NCI-H128 (cell line): Measurements from ENCODE around the gene TRAPPC10.

ENCODE experiments used
- DNase-seq: peaks from one replicate; lab custom pipeline; 2025; ENCODE audit not compliant: unreplicated experiment; lab: John Stamatoyannopoulos, UW

Gene TRAPPC10

DNA sequence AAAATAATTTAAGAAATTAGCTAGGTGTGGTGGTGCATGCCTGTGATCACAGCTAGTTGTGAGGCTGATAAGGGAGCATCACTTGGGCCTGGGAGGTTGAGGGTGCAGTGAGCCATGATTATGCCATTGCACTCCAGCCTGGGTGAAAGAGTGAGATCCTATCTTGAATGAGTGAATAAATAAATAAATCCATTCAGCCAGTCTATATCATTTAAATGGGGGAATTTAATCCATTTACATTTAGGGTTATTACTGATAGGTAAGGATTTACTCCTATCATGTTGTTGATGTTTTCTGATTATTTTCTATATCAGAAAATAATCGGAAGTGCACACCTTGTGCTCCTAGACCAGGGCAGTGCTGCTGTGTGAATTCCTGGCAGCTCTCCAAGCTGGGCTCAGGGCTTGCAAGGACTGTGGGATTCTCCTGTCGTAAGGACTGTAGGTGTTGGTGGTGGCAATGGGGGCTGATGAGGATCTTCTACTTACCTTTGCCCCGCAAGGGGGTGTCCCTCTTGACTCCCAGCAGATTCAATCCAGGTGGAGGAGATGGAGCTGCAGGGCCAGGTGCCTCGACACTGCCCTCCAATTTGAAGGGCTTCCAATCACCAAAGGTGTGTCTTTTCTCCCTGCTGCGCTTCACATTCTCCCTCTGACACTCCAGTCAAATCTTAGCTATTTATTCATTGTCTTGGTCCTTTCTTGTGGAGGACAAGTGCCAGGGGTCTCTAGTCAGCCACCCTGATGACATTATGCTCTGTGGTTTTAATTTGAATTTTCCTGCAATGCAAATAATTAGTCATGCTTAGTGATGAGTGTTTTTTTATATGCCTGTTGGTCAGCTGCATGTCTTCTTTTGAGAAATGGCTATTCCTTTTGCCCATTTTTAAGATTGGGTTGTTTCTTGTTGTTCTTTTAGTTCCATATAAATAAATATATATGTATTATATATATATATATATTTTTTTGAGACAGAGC is 14.1 kb upstream of the TRAPPC10 start:
- no peak for DNase-seq

DNA sequence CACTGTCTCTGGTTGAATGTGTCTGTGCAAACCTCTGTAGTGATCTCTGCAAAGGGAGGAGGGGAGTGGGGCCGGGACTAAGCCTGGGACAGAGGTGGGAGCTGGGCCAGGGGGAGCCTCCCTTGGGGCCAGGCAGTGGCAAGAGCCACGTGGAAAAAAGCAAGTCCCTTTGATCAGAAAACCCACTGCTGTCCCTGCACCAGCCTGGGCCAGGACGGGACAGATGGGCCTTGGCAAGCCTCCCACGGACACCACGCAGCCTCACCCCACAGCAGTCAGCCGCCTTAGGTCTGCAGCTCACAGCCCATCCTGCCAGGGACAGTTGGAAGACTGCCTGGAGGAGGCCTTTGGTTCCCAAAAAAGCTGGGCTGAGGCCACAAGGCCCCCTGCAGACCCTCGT is 11.7 kb upstream of the TRAPPC10 start:
- DNase-seq: no peak

GRCh38 chr21:44002511-44002910 is 9.6 kb upstream of the TRAPPC10 start:
- DNase-seq: no peak

- no peak for DNase-seq
Measured at GRCh38 chr21:44003307-44003966, 8.7 kb upstream of the TRAPPC10 start.

DNA sequence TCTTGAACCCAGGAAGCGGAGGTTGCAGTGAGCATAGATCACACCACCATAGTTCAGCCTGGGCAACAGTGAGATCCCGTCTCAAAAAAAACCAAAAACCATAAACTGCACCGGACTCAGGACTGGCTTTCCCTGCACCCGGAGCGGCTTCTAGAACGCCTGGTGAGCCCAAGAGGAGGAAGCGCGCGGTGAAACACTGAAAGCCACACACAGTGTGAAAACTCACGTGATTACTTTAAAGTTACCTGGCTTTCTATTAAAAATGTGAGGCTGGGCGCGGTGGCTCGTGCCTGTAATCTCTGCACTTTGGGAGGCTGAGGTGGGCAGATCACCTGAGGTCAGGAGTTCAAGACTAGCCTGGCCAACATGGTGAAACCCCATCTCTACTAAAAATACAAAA is 7.0 kb upstream of the TRAPPC10 start:
- no peak for DNase-seq

DNA sequence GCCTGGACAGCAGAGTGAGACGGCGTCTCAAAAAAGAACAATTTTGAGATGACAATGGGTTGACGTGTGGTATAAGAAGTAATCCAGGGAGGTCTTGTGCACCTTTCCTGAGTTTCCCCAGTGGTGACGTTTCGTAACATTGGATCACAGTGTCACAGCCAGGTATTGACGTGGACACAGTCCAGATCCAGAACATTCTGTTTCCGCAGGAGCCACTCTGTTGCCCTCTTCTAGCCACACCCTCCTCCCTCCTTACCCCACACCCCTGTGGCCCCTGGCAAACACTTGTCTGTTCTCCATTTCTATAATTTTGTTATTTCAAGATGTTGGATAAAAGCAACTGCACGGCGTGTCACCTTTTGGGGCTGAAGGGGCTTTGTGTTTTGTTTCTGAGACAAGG is 6.5 kb upstream of the TRAPPC10 start:
- DNase-seq: no peak

DNA sequence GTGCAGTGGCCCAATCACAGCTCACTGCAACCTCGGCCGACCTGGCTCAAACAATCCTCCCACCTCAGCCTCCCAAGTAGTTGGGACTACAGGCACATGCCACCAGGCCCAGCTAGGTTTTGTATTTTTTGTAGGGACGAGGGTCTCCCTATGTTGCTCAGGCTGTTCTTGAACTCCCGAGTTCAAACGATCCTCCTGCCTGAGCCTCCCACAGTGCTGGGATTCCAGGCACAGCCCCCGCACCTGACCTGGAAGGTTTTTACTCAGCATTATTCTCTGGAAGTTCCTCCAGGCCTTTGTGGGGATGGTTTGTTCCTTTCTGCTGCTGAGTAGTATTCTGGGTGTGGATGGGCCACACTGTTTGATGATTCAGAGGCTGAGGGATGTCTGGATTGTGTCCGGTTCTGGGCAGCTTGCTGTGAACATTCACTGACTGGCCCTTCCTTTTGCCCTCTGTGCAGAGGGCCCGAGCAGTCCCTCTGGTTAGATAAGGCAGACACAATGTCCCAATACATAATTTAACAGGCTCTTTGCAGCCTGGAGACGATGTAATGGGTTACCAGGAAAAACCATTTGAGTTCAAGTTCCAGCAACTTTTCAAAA is 6.0 kb upstream of the TRAPPC10 start:
- DNase-seq: no peak

DNA sequence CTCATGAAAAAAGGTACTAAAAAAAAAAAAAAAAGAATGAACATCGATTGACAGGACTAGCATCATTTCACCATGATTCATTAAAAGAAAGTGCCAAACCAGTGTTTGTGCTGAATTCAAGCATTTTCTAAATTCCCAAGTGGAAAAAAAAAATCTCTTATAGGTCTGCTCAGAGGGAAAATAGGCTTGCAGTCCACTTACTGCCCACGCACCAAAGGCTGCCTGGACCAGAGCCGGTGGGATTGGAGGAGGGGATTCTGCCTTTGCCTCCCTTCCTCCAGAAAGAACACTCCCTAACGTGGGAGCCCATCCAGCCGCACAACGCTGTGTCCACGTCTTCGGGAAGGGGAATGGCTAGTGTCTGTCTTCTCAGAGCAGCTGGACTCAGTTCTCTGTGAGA is 5.5 kb upstream of the TRAPPC10 start:
- no peak for DNase-seq

DNA sequence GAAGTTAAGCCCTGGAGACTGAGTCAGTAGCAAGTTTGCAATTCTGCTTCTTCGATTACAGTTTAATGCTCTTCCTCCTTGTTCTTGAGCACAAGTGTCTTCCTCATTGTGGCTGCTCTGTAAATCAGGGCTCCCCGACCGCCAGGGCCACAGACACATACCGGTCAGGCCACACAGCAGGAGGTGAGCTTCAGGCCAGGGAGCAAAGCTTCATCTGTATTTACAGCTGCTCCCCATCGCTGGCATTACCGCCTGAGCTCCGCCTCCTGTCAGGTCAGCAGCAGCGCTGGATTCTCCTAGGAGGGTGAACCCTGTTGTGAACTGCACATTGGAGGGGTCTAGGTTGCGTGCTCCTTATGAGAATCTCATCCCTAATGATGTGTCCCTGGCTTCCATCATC is 1.7 kb upstream of the TRAPPC10 start:
- DNase-seq: no peak

DNA sequence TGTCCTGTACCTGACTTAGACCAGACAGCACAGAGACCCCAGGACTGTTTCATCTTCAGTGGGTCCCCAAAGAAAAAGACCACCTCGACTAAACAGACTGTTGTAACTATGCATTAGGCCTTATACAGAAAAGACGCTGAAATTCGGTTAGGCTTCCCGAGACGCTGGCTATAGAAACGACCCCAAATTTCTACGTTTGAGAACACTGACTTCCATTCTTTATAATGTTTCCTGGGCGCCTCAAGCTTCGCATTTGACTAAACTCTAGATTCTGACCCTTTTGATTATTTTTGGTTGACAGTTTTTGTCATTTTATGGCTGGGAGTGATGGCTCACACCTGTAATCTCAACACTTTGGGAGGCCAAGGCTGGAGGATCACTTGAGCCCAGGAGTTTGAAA is 986 bp upstream of the TRAPPC10 start:
- DNase-seq: no peak

GRCh38 chr21:44012474-44013379 is 618 bp downstream of the TRAPPC10 start:
- DNase-seq: no peak

DNA sequence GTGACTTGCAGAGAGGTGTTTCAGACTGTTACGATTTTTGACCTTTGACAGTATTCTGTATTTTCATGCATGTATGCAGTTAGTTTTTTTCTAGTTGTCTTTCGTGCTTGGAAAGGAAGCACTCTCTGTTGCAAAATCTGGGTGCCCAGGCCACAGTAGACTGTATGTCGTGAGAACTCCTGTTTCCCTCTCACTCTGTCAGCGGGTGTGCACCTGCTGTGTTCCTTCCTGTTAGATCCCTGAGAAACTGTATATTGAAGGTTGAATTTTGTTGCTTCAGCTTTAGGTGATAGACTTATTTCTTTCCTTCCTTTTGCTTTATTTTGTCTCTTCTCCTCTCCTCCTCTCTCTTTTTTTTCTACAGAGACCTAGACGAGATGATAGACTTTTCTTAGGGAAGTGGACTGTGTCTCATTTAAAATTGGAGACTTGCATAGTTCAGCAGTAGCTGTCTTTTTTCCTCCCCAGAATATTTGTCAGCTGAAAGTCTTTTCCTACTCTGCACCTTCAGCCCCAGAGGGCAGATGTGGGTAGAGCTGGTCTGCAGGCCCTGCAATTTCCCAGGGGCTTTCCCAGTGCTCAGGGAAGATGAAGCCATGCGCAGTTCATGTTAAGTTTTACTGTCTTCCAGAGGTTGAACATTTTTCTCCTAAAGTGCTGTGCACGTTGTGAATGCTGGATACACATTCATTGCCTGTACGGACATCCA is 1.4 kb downstream of the TRAPPC10 start:
- no peak for DNase-seq

GRCh38 chr21:44017601-44018000 is 5.5 kb downstream of the TRAPPC10 start:
- no peak for DNase-seq

DNA sequence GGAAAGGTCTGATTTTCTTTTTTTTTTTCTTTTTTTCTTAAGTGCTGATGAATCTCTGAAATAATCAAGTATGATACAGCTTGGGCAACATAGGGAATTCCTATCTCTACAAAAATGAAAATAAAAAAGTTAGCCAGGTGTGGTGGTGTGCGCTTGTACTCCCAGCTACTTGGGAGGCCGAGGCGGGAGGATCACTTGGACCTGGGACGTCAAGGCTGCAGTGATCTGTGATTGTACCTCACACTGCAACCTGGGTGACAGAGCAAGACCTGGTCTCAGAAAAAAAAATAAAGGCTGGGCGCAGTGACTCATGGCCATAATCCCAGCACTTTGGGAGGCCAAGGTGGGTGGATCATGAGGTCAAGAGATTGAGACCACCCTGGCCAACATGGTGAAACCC is 6.0 kb downstream of the TRAPPC10 start:
- no peak for DNase-seq

DNA sequence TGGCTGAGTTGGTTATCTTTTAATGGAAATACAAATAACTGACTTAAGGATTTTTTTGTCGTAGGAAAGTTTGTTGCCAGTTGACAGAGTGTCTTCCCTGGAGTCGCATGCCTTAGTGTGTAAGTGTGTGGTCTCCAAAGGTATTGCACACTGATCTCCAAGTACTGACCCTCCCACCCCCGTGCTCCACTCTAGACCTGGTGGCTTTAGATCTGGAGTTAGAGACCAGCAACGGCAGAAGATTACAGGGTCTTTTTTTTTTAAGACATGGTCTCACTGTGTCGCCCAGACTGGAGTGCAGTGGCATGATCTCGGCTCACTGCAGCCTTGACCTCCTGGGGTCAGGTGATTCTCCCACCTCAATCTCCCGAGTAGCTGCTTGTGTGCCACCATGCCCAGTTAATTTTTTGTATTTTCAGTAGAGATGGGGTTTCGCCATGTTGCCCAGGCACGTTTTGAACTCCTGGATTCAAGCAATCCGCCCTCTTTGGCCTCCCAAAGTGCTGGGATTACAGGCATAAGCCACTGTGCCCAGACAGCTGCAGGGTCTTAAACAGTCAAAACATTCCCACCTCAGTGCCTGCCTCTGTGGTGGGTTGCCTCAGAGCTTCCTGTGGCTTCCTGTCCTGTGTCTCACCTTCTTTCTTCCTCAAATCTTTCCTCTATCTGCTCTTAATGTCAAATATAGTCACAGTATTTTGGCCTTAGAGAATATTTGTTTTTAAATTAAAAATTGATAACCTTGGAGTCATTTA is 6.9 kb downstream of the TRAPPC10 start:
- no peak for DNase-seq

DNA sequence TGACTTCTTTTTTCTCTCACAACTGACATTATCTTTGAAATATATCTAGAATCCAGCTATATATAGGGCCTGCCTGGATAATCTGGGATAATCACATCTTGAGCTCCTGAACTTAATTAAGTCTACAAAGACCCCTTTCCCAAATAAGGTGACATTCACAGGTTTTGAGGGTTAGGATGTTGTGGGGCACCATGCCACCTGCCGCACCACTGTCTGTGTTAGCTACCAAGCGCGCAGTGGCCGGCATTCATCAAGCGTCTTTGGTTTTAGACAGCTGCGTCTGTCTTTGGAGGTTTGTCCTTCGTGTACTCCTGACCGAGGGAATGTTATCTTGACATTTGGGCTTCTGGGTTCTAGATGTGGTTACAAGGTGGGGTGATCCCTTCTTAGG is 7.5 kb downstream of the TRAPPC10 start:
- DNase-seq: no peak

DNA sequence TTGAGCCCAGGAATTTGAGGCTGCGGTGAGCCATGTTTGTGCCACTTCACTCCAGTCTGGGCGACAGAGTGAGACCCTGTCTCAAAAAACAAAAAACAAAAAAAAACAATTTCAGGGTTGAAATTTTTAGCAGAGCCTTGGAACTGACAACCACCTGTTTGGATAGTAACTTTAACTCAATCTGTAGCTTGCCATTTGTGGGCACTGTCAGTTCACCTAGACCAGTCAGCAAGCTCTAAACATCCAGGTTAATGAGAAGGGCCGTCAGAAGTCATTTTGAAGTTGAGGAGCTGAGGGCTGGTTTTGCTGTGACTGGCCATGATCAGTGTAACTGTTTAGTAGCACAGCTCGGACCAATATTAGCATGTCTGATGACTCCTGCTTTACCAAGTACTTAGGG is 8.4 kb downstream of the TRAPPC10 start:
- DNase-seq: no peak

DNA sequence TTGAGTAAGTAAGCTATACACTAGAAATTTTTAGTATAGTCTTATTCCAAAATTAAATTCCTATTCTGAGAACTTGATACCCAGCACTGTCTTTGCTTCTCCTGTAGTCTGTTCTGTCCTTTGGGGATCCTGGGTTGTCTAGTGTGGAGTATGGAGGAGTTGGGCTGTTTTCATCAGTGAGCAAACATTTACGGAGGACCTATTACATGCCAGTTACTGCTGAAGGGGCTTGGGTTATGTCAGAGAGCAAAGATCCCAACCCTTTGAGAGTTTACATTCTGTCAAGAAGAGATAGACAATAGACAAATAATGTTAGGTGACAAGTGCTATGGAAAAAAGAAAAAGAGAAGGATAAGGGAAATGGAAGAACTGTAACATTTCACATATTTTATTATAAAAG is 9.0 kb downstream of the TRAPPC10 start:
- DNase-seq: no peak

GRCh38 chr21:44024257-44024656 is 12.1 kb downstream of the TRAPPC10 start:
- DNase-seq: no peak

GRCh38 chr21:44024887-44025353 is 12.8 kb downstream of the TRAPPC10 start:
- no peak for DNase-seq
